HG03039 (cell line): ENCODE data around the gene LAMC3.

Source experiments
- ATAC-seq: cut with Tn5 transposase; IDR thresholded peaks from one replicate; pipeline ENCODE4 v1.9.1; 2021; ENCODE audit warnings: mild to moderate bottlenecking, moderate library complexity; ENCODE audit not compliant: unreplicated experiment

Gene LAMC3

DNA sequence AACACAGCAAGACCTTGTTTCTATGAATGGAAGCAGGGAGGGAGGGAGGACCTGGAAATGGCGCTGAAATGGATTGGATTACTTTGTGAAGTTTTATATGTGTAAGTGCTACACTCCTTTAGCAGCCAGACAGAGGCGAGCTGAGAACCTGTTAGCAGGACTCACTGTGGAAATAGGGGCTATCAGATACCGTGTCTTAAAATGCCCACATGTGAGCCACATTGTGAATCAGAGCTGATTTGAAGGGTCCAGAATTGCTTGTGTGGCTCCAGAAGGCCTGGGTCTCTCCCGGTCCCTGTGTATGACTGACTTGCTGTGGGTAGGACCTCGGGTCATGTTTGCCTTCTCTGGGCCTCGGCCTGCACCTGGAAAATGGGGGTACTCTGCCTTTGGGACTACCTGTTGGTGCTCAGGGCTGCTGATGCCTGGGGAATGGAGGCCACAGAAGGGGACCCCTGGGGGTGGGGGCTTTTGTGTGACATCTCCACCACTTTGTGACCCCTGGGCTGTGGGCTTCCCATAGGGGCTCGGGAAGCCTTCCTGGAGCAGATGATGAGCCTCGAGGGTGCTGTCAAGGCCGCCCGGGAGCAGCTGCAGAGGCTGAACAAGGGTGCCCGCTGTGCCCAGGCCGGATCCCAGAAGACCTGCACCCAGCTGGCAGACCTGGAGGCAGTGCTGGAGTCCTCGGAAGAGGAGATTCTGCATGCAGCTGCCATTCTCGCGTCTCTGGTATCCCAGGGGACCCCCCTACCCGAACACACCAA is 63.3 kb downstream of the LAMC3 start:
- no peak for ATAC-seq

DNA sequence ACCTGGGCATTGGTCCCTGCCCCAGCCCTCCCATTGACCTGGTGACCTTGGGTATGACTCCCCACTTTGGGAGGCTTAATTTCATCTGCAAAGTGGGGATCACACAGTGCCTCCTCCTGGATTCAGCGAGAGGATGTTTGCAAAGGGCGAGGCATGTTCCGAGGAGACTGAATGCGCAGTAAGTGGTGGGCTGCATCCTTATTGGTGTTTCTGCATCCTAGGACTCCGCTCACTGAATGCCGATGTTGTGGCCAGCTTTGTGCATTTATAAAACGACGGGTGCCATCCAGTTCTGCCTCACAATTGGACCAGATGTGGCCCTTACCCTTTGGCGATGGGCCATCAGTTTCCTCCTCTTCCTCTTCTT is 63.9 kb downstream of the LAMC3 start:
- ATAC-seq, result no peak

DNA sequence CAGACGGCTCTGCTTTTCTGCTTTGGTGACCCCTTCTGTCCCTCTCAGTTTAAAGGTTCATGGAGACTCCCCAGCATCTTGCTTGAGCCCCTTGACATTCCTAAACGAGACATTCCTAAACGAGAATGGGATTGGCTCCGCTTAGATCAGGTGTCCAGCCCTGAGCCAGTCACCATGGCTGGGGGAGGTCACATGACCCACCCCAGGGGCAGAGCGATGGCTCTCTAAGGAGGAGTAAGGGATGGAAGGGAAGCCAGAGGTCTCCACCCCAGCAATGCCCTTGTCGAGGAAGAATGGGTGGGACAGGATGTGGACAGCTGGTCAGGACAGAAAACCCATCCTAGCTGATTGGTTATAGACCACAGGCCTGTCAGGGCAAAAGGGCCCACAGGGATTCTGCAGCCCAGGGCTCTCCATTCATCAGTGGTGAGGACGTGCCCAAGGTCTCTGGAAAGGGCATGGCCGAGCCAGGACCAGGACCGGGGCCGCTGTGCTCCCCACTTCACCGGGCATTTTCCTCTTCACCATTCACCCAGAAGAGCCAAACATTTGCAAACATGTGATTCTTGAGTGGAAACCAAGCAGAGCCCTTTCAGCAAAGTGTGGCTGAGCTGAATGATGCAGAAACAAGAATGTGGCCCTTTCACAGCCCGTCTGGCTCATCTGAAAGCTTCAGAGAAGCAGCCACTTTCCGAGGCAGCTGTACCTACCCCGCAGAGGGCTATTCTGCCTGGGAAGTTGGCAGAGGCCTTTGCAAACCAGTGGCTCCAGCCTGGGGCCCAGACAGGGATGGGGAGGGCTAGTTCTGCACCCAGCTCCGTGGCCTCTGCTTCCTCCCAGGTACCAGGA is 67.6 kb downstream of the LAMC3 start:
- ATAC-seq, result no peak

DNA sequence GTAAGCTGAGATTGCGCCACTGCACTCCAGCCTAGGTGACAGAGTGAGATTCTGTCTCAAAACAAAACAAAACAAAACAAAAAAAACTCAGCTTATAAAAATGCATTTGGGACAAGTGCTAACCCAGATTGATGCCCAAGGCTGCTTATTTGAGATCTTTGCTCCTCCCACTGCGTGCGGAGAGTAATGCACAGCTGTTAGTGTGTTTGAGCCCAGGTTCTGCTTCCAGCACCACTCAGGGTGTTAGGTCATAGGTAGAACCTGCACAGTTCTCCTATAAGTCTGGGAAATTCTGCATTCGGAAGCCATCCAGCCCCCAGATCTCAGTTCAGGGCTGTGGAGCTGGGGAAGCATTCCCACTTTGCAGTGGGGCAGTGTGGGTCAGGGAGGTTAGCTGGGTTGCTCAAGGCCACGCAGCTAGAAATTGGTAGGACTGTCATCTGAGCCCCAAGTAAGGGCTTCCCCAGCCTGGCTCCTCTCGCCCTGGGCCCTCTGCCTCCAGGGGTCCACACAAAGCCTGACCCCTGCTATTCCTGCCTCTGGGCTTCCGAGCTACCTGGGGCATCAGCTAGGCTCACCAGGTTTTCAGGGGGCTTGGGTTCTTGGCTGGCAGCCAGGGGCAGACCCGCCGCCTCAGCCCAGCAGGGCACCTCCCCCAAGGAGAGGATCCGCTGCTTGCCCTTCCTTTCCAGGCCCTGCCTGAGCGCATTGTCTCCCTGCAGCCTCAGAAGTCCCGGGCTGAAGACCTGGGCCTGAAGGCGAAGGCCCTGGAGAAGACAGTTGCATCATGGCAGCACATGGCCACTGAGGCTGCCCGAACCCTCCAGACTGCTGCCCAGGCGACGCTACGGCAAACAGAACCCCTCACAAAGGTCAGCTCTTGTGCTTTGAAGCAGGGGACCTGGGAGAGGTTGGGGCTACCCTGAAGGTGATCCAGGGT is 69.7 kb downstream of the LAMC3 start:
- no peak for ATAC-seq

DNA sequence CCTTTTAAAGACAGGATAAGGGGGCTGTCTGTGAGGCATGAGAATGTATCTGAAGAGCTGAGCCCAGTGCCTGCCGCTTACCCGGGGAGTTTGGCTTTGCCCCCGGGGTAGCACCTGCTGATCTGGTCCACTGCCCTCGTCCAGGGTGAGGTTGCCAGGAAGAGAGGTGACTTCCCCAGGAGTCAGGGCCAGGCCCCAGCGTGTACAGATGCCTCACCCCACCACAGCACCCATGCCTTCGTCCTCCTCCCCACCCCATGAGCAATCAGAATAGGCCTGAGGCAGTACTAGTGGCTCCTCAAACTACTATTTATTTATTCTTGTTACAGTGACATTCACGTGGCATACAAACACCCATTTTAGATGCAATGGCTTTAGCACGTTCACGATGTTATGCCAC is 71.6 kb downstream of the LAMC3 start:
- no peak for ATAC-seq

DNA sequence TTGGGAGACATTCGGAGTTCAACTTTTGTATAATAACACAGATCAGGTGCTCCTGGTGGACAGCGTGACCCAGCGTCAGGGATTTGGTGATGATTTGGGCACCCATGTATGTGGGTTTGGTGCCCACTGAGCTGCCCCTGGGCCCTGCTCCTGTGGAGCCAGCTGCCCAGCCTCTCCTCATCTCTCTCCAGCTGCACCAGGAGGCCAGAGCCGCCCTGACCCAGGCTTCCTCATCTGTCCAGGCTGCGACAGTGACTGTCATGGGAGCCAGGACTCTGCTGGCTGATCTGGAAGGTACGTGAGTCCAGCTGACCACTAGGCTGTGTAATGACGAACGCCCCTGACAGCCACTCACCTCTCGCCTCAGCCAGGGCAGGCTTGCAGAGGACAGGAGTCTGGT is 72.9 kb downstream of the LAMC3 start:
- ATAC-seq, result no peak

DNA sequence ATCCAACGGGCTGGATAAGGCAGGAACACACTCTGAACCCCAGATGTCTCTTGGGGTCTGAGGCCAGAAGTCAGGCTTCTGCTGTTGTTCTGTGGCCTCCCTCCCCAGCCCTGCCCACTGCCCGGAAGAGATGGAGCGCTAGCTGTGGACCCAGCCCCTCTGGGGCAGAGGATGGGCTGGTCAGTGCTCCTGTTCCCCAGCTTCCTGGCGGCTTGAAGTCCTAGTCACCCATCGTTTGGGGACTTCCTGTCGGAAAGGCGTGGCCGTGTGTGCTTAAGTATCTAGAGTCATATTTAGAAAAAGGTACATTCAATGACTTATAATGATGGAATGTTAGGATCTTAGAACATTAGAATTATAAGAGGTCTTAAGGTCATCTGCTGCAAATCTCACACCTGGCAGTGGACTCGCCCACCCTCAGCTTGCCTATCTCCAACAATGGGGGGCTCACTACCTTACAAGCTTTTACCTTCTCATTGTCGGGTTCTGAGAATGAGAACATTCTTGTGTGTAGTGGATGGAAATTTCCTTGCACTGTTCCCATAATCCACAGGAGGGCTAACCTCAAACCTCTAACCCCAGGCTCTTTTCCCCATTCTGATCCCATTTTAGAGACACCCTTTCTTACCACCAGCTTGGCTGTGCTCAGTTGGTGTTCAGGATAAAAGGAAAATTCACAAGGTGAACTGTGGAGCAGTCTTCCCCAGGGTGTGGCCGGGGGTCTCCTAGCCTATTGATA is 74.0 kb downstream of the LAMC3 start:
- no peak for ATAC-seq

DNA sequence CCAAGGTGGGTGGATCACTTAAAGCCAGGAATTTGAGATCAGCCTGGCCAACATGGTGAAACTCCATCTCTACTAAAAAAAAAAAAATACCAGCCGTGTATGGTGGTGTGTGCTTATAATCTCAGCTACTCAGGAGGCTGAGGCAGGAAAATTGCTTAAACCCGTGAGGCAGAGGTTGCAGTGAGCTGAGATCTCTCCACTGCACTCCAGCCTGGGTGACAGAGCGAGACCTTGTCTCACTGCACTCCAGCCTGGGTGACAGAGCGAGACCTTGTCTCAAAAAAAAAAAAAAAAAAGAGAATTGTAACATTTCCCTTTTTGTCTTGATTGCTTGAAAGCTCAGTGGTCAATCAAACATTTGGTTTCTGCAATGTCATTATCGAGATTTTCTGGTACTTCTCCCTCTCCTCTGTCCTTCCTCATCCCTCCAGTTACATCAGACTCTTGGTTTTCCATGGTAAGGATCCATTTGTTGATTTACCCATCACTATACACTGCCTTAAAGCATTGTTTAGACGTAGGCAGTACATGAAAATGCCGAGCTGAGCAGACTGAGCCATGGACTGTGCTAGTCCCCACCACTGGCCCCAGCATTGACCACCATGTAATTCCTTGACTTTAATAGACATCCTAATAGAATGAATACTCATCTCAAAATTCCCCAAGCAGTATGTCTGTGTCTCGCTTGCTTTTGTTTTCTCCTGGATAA is 75.8 kb downstream of the LAMC3 start:
- ATAC-seq, result no peak

DNA sequence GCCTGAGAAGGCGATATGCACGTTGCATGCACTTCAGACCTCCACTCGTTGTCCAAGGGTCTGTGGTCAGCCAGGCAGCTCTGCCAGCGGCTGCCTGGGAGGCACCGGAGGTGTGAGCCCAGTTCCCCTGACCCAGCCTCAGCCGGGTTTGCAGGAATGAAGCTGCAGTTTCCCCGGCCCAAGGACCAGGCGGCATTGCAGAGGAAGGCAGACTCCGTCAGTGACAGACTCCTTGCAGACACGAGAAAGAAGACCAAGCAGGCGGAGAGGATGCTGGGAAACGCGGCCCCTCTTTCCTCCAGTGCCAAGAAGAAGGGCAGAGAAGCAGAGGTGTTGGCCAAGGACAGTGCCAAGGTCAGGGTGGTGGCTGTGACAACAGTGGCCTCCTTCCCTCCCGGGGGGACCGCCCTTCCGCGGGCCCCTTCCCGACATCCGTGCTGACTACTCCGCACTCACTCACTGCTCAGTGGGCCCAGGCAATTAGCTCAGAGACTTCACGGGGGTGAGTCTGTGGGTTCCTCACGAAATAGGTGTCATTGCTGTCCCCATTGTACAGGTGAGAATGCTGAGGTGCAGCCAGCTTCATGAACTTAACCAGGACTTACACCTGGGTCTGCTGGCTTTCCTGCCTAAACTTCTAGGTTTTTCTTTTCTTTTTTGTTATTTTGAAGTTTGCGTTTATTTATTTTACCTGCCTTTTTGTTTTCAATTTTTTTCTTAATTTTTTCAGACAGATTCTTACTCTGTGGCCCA is 76.6 kb downstream of the LAMC3 start:
- ATAC-seq, result no peak

DNA sequence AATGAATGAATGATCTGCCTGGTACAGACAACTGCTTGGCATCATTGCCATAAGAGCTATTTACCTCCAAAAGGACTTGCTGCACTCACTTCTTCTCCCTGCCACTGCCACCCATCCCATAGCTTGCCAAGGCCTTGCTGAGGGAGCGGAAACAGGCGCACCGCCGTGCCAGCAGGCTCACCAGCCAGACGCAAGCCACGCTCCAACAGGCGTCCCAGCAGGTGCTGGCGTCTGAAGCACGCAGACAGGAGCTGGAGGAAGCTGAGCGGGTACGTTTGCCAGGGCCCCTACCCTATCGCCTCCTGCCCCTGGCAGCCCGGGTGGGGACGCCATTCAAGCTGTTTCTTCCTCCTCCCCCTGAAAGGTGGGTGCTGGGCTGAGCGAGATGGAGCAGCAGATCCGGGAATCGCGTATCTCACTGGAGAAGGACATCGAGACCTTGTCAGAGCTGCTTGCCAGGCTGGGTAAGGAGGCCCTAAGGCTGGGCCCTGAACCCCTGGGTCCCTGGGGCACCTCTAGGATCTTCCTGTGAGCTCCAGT is 78.5 kb downstream of the LAMC3 start:
- no peak for ATAC-seq

DNA sequence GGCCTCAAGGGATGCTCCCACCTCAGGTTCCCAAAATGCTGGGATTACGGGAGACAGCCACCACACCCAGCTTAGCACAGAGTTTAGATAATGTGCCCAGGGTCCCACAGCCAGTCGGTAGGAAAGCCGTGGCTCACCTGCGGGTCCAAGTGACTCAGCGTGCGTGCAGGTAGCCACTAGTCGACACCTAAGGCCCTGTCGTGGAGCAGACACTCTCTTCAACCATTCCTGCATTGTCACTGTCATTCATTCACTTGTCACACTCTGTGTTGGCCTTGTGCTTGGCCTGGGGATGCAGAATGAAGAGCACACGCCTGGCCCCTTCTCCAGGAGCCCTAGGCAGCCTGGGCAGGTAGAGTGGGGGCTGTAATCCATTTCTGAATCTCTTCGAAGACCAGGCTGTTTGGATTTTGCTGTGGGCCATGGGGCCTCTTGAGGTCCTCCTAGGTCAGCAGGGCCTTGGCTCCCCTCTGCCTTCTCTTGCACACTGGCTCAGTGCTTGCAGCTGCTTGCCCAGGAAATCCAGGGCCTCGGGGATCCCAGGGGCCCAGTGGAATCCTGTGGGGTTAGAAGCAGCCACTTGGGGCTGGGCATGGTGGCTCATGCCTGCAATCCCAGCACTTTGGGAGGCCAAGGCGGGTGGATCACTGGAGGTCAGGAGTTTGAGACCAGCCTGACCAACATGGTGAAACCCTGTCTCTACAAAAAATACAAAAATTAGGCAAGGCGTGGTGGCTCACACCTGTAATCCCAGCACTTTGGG is 81.2 kb downstream of the LAMC3 start:
- no peak for ATAC-seq

DNA sequence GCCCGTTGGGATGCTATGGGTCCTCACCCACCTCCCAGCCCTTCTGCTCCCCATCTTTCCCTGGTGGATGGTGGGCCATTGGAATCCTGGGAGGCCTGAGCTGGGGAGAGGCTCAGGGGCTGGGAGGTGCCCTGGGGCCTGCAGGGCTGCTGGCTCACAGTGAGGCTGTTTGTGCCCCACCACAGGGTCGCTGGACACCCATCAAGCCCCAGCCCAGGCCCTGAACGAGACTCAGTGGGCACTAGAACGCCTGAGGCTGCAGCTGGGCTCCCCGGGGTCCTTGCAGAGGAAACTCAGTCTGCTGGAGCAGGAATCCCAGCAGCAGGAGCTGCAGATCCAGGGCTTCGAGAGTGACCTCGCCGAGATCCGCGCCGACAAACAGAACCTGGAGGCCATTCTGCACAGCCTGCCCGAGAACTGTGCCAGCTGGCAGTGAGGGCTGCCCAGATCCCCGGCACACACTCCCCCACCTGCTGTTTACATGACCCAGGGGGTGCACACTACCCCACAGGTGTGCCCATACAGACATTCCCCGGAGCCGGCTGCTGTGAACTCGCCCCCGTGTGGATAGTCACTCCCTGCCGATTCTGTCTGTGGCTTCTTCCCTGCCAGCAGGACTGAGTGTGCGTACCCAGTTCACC is 82.5 kb downstream of the LAMC3 start:
- ATAC-seq, result no peak

DNA sequence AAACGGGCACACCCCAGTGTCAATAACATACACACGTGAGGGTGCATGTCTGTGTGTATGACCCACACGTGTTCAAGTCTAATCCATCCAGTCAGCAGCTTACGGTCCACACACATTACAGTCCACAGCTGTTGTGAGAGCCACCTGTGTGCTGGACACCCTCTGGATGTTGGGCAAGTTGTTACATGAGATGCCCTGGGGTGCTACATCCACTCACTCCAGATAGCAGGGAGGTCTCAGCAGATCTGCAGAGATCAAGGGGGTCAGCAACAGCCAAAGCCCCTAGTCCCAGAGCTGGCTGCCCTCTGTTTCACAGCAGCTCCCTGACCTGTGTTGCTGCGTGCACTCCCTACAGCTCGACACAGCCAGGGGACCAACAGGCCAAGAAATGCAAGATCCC is 83.1 kb downstream of the LAMC3 start:
- ATAC-seq, result no peak

DNA sequence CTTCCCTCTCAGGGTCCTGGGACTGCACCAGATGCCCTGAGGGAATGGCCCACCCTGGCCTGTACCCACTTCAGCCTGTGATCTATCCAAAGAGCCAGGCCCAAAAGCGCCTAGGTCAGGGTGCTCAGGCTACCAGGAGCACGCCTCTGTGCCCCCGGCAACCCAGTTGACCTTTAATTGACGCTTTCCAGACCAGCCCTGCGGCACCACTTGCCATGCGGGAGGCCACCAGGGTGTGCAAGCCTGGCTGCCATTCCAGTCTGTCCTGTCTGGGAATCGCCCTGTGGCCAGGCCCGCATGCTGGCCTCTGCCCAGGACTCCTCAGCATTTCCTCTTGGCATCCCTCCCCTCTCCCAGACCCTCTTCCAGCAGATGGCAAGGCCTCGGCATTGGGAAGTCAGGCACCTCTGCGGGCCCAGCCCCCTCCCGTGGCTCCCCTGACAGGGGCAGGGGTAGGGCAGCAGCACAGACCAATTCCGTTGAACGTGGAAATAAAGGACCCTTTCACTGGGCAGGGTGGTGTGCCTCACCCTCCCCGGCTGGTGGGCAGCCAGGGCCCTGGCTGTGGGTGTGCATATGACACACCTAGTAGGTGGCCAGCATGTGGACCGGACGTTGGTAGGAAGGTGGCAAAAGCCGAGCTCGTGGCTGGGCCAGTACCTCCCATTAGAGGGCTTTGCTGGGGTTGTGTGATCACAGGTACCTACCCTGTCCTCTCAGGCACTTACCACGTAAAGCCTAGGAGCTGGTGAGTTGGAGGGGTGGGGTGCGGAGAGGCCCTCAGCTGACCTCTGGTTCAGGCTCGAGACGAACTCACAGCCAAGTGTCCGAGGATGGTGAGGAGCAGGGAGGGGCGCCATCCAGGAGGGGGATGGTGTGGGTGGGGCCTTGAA is 83.8 kb downstream of the LAMC3 start:
- ATAC-seq, result no peak

DNA sequence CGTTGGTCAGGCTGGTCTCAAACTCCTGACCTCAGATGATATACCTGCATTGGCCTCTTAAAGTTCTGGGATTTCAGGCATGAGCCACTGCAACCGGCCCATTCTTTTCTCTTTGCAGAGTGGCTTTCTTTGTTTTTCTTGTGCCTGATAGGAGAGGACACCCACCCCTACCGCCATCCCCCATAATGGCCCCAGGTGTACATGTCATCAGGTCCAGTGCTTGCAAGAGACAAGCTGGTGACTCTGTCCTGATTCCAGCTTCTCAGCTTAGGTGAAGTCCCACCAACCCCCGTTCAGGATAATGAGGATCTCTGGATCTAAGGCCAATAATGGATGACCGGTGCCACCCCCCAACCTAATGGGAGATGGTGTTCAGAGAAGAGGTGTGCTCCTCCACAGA is 85.0 kb downstream of the LAMC3 start:
- no peak for ATAC-seq

DNA sequence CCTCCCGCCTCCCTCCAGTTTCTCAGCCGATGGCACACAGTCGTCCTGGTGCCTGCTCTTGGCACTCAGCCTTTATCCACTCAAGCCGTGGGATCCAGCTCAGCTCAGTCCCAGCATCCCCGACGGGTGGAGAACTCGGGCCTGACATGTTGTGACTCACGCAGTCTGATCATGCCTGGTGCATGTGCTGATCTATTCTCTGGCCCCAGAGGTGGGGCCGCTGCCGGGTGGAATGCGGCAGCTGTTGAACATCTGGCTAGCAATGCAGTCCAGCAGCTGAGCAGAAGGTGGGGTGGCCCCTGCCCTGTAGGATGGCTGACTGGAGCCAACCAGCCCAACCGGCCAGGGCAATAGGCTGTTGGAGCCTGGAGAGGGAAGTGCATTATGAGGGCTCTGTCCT is 85.6 kb downstream of the LAMC3 start:
- no peak for ATAC-seq
